HL-60 (cell line): ENCODE data around the gene ZC3H8.
"Not testable (repeated sequence)": the region's sequence is repeated elsewhere in the genome, so short reads cannot be mapped to it uniquely, and the experiment has no call there.

ENCODE experiments used
- DNase-seq, 2 experiments: peaks; one replicate each; pipeline ENCODE4 v3.0.0-alpha.2; 2010 to 2020; ENCODE audit warnings: low read depth in 1 of 2, low spot score in 1 of 2
- H3K27ac ChIP-seq: fragments of 250-450 bp; sonication (Bioruptor Pico); replicated peaks from 2 replicates; pipeline ENCODE4 v1.5.1; 2020; ENCODE audit warnings: mild to moderate bottlenecking, moderate library complexity
- H3K27me3 ChIP-seq: fragments of 250-450 bp; sonication (Bioruptor Pico); 2 replicates; pipeline ENCODE4 v1.5.1; 2021; ENCODE audit warnings: mild to moderate bottlenecking, moderate library complexity; ENCODE audit not compliant: insufficient read depth, poor library complexity, severe bottlenecking
- H3K4me3 ChIP-seq: replicated peaks from 2 replicates; pipeline ENCODE4 v1.5.1; 2011; ENCODE audit warnings: mild to moderate bottlenecking, control low read depth, low read length; ENCODE audit not compliant: insufficient read depth
- CTCF ChIP-seq: IDR thresholded peaks from one replicate; pipeline ENCODE4 v1.5.1; 2011; ENCODE audit warnings: low read length, control low read depth, inconsistent platforms; ENCODE audit not compliant: insufficient read depth
- GABPA ChIP-seq: IDR thresholded peaks from 2 replicates; pipeline ENCODE4 v1.6.1; 2012; ENCODE audit warnings: low read depth
- POLR2AphosphoS5 ChIP-seq: IDR thresholded peaks from 2 replicates; pipeline ENCODE4 v1.6.1; 2012; ENCODE audit warnings: low read depth
- SPI1 ChIP-seq: IDR thresholded peaks from 2 replicates; pipeline ENCODE4 v1.6.1; 2012; ENCODE audit warnings: low read depth, mild to moderate bottlenecking, borderline replicate concordance
- TF ChIP-seq, protein P1 (sequence below): IDR thresholded peaks from 2 replicates; pipeline ENCODE4 v1.6.1; 2012; ENCODE audit warnings: low read depth; ENCODE audit not compliant: insufficient replicate concordance

The ZC3H8 gene

DNA sequence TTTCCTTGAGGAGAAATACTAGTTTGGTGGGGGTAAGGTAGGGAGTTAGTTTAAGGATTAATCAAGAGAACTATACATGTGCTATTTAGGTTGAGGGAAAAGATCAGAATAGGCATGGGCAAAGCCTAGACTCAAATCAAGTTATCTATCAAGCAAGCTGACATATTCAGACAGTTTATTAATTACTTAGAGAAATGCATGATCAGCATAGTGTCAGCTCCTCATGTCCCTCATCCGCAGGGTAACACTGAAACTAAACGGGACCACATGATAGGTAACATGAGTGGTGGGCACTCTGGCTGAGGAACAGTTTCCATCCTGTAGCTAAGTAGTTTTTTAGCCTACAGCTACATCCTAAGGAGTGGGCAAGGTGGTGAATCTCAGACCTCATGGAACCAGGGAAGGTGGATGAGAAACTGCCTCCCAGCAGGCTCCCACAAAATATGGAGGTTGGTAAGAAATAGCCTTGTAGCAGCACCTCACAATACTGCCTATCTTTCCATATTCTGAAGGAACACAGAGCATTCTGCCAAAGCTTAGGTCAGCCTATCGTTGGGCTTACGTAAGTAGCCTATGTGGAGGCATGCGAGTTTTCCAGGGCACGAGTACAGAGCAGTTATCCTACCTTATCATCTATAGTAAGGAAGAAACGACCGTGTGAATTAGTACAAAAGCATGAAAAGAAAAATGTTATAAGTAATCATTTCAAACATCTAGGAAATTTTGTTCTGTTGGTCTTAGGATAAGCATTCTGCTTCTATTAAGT lies 39.0 kb upstream of the ZC3H8 start:
- Histone ChIP-seq H3K27ac (no peak overlapping the region), H3K4me3 (no peak overlapping the region), H3K27me3 (no peaks in the 10 kb centered on the region)
- no peak for TF ChIP-seq POLR2AphosphoS5
- no peak for TF ChIP-seq CTCF
- TF ChIP-seq, protein P1, sequence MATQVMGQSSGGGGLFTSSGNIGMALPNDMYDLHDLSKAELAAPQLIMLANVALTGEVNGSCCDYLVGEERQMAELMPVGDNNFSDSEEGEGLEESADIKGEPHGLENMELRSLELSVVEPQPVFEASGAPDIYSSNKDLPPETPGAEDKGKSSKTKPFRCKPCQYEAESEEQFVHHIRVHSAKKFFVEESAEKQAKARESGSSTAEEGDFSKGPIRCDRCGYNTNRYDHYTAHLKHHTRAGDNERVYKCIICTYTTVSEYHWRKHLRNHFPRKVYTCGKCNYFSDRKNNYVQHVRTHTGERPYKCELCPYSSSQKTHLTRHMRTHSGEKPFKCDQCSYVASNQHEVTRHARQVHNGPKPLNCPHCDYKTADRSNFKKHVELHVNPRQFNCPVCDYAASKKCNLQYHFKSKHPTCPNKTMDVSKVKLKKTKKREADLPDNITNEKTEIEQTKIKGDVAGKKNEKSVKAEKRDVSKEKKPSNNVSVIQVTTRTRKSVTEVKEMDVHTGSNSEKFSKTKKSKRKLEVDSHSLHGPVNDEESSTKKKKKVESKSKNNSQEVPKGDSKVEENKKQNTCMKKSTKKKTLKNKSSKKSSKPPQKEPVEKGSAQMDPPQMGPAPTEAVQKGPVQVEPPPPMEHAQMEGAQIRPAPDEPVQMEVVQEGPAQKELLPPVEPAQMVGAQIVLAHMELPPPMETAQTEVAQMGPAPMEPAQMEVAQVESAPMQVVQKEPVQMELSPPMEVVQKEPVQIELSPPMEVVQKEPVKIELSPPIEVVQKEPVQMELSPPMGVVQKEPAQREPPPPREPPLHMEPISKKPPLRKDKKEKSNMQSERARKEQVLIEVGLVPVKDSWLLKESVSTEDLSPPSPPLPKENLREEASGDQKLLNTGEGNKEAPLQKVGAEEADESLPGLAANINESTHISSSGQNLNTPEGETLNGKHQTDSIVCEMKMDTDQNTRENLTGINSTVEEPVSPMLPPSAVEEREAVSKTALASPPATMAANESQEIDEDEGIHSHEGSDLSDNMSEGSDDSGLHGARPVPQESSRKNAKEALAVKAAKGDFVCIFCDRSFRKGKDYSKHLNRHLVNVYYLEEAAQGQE: no peak
- DNase-seq: no peak

- no peak for DNase-seq
- Histone ChIP-seq H3K4me3 (no peak overlapping the region), H3K27me3 (no peaks in the 10 kb centered on the region), H3K27ac (no peak overlapping the region)
- TF ChIP-seq GABPA: no peak
- TF ChIP-seq CTCF: no peak
- no peak for TF ChIP-seq POLR2AphosphoS5
These were observed 35.8 kb upstream of the ZC3H8 start for GRCh38 chr2:112290648-112291047.

DNA sequence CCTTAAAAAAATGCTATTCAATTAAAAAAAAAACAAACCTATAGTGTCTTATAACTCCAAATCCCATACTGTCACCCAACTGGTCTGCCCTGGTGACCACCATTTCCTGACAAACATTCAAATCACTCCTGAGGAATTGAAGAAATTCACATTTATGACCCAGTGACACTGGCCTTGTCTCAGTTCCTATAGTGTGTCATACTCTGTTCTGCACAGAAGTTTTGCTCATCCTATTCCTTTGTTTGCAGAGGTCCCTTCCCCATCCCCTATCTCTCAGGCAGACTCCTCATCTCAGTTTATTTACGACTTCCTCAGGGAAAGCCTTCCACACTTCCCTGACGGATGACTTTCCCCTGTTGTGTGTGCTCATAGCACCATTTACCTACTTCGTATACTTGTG lies 35.2 kb upstream of the ZC3H8 start:
- TF ChIP-seq POLR2AphosphoS5 (no peak), SPI1 (no peak), GABPA (no peak), CTCF (no peak)
- TF ChIP-seq, protein P1: no peak
- no peak for DNase-seq
- H3K4me3 ChIP-seq: no peak overlapping the region
- H3K27me3 ChIP-seq: no peaks in the 10 kb centered on the region
- H3K27ac ChIP-seq: no peak overlapping the region

DNA sequence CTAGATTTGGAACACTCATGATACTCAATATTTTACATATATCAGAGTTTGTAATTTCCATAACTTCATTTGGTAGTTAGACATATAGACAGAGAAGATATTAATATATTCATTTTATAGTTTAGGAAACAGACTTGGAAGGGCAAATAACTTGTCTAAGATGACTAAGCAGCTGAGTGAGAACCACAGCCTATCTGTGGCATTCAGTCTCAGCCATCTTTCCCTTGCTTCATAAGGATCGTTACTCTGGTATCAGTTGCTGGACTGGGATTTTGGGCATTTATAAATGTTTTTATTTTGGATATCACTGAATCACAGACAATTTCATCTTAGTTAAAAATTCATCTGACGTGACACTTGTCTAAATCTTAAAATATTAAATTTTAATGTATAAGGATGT lies 28.7 kb upstream of the ZC3H8 start:
- DNase-seq, H3K27me3 ChIP-seq, H3K4me3 ChIP-seq, H3K27ac ChIP-seq: not testable (repeated sequence)

DNA sequence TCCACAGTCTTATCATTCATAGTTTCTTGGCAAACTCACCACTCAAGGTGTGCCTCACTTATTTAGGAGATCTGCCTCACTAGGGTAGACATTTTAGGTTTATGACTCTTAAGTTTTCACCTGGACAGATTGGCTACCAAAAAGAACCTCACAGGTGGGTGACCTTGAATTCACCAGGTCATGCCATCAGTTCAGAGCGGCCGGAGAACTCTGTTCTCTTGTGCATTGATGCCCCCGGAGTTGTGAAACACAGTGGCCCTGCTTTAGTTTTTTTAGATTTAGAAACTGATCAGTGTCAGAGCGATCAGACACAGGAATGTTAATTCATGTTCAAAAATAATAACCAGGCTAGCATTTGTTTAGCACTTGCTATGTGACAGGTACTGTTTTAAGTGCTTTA lies 27.2 kb upstream of the ZC3H8 start:
- not testable (repeated sequence) for H3K27me3 ChIP-seq, H3K27ac ChIP-seq, H3K4me3 ChIP-seq, DNase-seq
